H1 (cell line): ENCODE data around the gene TNS1. TPM values are rescaled to one million over a fixed set of nuclear protein-coding genes. Genes with fewer than 3 reads are reported as not detected.

Experiments
- CTCF ChIA-PET: fragments of 300-600 bp; sonication (Branson Sonifier 250); formaldehyde crosslinking; loops from one replicate; lab custom pipeline; 2021; ENCODE audit not compliant: partially characterized antibody; lab: Charles Lee
- POLR2A ChIA-PET: fragments of 300-600 bp; sonication (Branson Sonifier 250); formaldehyde crosslinking; loops from one replicate; lab custom pipeline; 2021; ENCODE audit warnings: inconsistent platforms; ENCODE audit not compliant: partially characterized antibody; lab: Charles Lee
- DNase-seq, 2 experiments: peaks; one replicate each; pipeline versions ENCODE4 v3.0.0 to v3.0.0-alpha.2; 2010 to 2022; ENCODE audit warnings: low spot score in 2 of 2, low read depth in 1 of 2, mixed read lengths in 1 of 2
- FAIRE-seq: peaks from 2 replicates; lab custom pipeline; 2011; peaks lifted over from hg19 to GRCh38; lab: Jason Lieb, UNC
- H2AFZ ChIP-seq: 2 replicates; pipeline ENCODE4 v1.8.1; 2012; ENCODE audit warnings: low read length, inconsistent platforms
- H2AK5ac ChIP-seq: 2 replicates; pipeline ENCODE4 v1.6.1; 2013; ENCODE audit warnings: low read depth, low read length
- H2BK120ac ChIP-seq: replicated peaks from 2 replicates; pipeline ENCODE3; 2013; ENCODE audit warnings: low read depth, low read length, inconsistent platforms
- H2BK12ac ChIP-seq: 2 replicates; pipeline ENCODE4 v1.6.1; 2013; ENCODE audit warnings: low read depth, low read length
- H2BK15ac ChIP-seq: 2 replicates; pipeline ENCODE4 v1.6.1; 2013; ENCODE audit warnings: low read length
- H2BK20ac ChIP-seq: 2 replicates; pipeline ENCODE4 v1.6.1; 2013; ENCODE audit warnings: low read length
- H2BK5ac ChIP-seq: 2 replicates; pipeline ENCODE4 v1.6.1; 2013; ENCODE audit warnings: low read depth, low read length
- H3K14ac ChIP-seq: 2 replicates; pipeline ENCODE4 v1.6.1; 2013; ENCODE audit warnings: inconsistent platforms; ENCODE audit not compliant: insufficient read length
- H3K18ac ChIP-seq: 2 replicates; pipeline ENCODE4 v1.6.1; 2013; ENCODE audit warnings: low read length; ENCODE audit errors: extremely low read depth
- H3K23ac ChIP-seq: 2 replicates; pipeline ENCODE4 v1.6.1; 2013; ENCODE audit warnings: inconsistent platforms; ENCODE audit not compliant: insufficient read length
- H3K23me2 ChIP-seq: 2 replicates; pipeline ENCODE4 v1.6.1; 2013; ENCODE audit warnings: low read depth, low read length
- H3K27ac ChIP-seq: 2 replicates; pipeline ENCODE4 v1.6.1; 2011; ENCODE audit warnings: low read depth, low read length, inconsistent platforms
- H3K27me3 ChIP-seq, 4 experiments: replicated peaks in 1 of 4; 1 replicate in 1 of 4; 2 replicates in 3 of 4; pipeline versions ENCODE4 v1.6.1 to v1.8.1; 2011 to 2013; ENCODE audit warnings: low read length in 3 of 4, mild to moderate bottlenecking in 3 of 4, inconsistent platforms in 2 of 4, mixed read lengths in 2 of 4, moderate library complexity in 1 of 4; ENCODE audit not compliant: control insufficient read depth in 3 of 4, insufficient read depth in 3 of 4; ENCODE audit errors: extremely low read depth in 1 of 4
- H3K36me3 ChIP-seq, 4 experiments: 2 replicates each; pipeline versions ENCODE4 v1.6.1 to v1.8.1; 2011 to 2013; ENCODE audit warnings: mild to moderate bottlenecking in 4 of 4, low read length in 3 of 4, moderate library complexity in 2 of 4, control low read depth in 1 of 4, inconsistent platforms in 1 of 4; ENCODE audit not compliant: insufficient read depth in 4 of 4, control insufficient read depth in 2 of 4
- H3K4ac ChIP-seq: replicated peaks from 2 replicates; pipeline ENCODE3; 2013; ENCODE audit warnings: low read length, low read depth, mixed read lengths, inconsistent platforms; ENCODE audit not compliant: insufficient read length
- H3K4me1 ChIP-seq, 4 experiments: replicated peaks in 1 of 4; 1 replicate in 1 of 4; 2 replicates in 3 of 4; pipeline versions ENCODE4 v1.6.1 to v1.8.1; 2011 to 2013; ENCODE audit warnings: low read length in 3 of 4, inconsistent platforms in 2 of 4, mixed read lengths in 1 of 4; ENCODE audit not compliant: insufficient read depth in 4 of 4, control insufficient read depth in 3 of 4
- H3K4me2 ChIP-seq, 2 experiments: 2 replicates each; pipeline versions ENCODE4 v1.6.1 to v1.8.1; 2011 to 2013; ENCODE audit warnings: low read depth in 2 of 2, low read length in 2 of 2, control low read depth in 1 of 2, inconsistent platforms in 1 of 2, mild to moderate bottlenecking in 1 of 2; ENCODE audit not compliant: insufficient read depth in 1 of 2
- H3K4me3 ChIP-seq, 4 experiments: fragments of 200-600, 300-600 bp in 1 of 4; sonication (generic), shearing (Covaris generic), sonication (Bioruptor Twin) in 1 of 4; 2 replicates each; pipeline versions ENCODE4 v1.5.1 to v1.8.1; 2011 to 2016; ENCODE audit warnings: low read length in 4 of 4, low read depth in 3 of 4, control low read depth in 2 of 4, inconsistent platforms in 2 of 4, mild to moderate bottlenecking in 2 of 4, mixed read lengths in 1 of 4, moderate library complexity in 1 of 4; ENCODE audit not compliant: insufficient read depth in 2 of 4; ENCODE audit errors: extremely low read depth in 1 of 4
- H3K56ac ChIP-seq: replicated peaks from 2 replicates; pipeline ENCODE3; 2013; ENCODE audit warnings: low read depth, mild to moderate bottlenecking, mixed read lengths, low read length, inconsistent platforms; ENCODE audit not compliant: insufficient read length
- H3K79me1 ChIP-seq: 2 replicates; pipeline ENCODE4 v1.6.1; 2013; ENCODE audit warnings: low read depth, low read length, control low read depth
- H3K79me2 ChIP-seq, 2 experiments: 2 replicates each; pipeline versions ENCODE4 v1.6.1 to v1.8.1; 2012 to 2013; ENCODE audit warnings: low read length in 2 of 2, mild to moderate bottlenecking in 2 of 2, inconsistent platforms in 1 of 2; ENCODE audit not compliant: insufficient read depth in 2 of 2, control insufficient read depth in 1 of 2
- H3K9ac ChIP-seq, 4 experiments: replicated peaks in 1 of 4; 1 replicate in 1 of 4; 2 replicates in 3 of 4; pipeline versions ENCODE4 v1.6.1 to v1.8.1; 2011 to 2013; ENCODE audit warnings: low read depth in 3 of 4, low read length in 3 of 4, control low read depth in 2 of 4, mild to moderate bottlenecking in 2 of 4, moderate library complexity in 2 of 4, inconsistent platforms in 1 of 4; ENCODE audit errors: extremely low read depth in 1 of 4
- H3K9me3 ChIP-seq, 2 experiments: 2 replicates each; pipeline versions ENCODE4 v1.6.1 to v1.8.1; 2012 to 2013; ENCODE audit warnings: mild to moderate bottlenecking in 2 of 2, moderate library complexity in 2 of 2, control low read depth in 1 of 2, inconsistent platforms in 1 of 2, low read depth in 1 of 2, low read length in 1 of 2, mixed read lengths in 1 of 2; ENCODE audit not compliant: insufficient read depth in 2 of 2
- H4K20me1 ChIP-seq, 2 experiments: replicated peaks in 1 of 2; 2 replicates each; pipeline versions ENCODE3 to v1.8.1; 2011 to 2013; ENCODE audit warnings: inconsistent platforms in 2 of 2, low read length in 2 of 2, mild to moderate bottlenecking in 1 of 2; ENCODE audit not compliant: insufficient read depth in 2 of 2, control insufficient read depth in 1 of 2
- H4K5ac ChIP-seq: 2 replicates; pipeline ENCODE4 v1.6.1; 2013; ENCODE audit warnings: low read length, low read depth, mixed read lengths, inconsistent platforms; ENCODE audit not compliant: insufficient read length
- H4K8ac ChIP-seq: 2 replicates; pipeline ENCODE4 v1.8.0; 2013; ENCODE audit warnings: mild to moderate bottlenecking, moderate library complexity, low read length, inconsistent platforms; ENCODE audit not compliant: insufficient read depth; ENCODE audit errors: extremely low read depth
- H4K91ac ChIP-seq: replicated peaks from 2 replicates; pipeline ENCODE3; 2013; ENCODE audit warnings: low read length, mixed read lengths, inconsistent platforms; ENCODE audit not compliant: insufficient read length
- CREB1 ChIP-seq: IDR thresholded peaks from 2 replicates; pipeline ENCODE4 v1.6.1; 2012; ENCODE audit warnings: inconsistent platforms
- JUN ChIP-seq: IDR thresholded peaks from 2 replicates; pipeline ENCODE4 v1.6.1; 2011; ENCODE audit warnings: low read depth, mild to moderate bottlenecking, improper control_type of control experiment, low read length
- KDM4A ChIP-seq: IDR thresholded peaks from one replicate; pipeline ENCODE4 v1.7.1; 2012; ENCODE audit warnings: low read depth, mild to moderate bottlenecking, moderate library complexity, low read length, inconsistent platforms; ENCODE audit not compliant: severe bottlenecking
- NRF1 ChIP-seq: IDR thresholded peaks from 2 replicates; pipeline ENCODE4 v1.6.1; 2011; ENCODE audit warnings: mild to moderate bottlenecking, low read depth, low read length, improper control_type of control experiment
- SRF ChIP-seq: IDR thresholded peaks from 2 replicates; pipeline ENCODE4 v1.6.1; 2011; ENCODE audit warnings: mild to moderate bottlenecking, low read depth, low read length, moderate library complexity
- USF2 ChIP-seq: IDR thresholded peaks from 2 replicates; pipeline ENCODE4 v1.6.1; 2011; ENCODE audit warnings: low read length, improper control_type of control experiment
- YY1 ChIP-seq: IDR thresholded peaks from 2 replicates; pipeline ENCODE4 v1.6.1; 2011; ENCODE audit warnings: low read depth, mild to moderate bottlenecking, low read length
- WGBS, 2 experiments: shearing (Covaris generic) in 1 of 2; methylation state at CpG; one replicate each; pipeline versions ENCODE4 v1.1.6 to v1.1.7; 2013 to 2015; ENCODE audit warnings: low lambda C conversion rate in 2 of 2, mixed read lengths in 2 of 2, inconsistent platforms in 1 of 2, low coverage in 1 of 2, missing lambda C conversion rate in 1 of 2; ENCODE audit not compliant: insufficient replicate concordance in 2 of 2, insufficient coverage in 1 of 2, insufficient read length in 1 of 2; ENCODE audit errors: extremely low coverage in 1 of 2, missing lambda C conversion rate in 1 of 2; 5-methylcytosine and 5-hydroxymethylcytosine counted together
- polyA plus RNA-seq, 7 experiments: library from polyadenylated mRNA; depleted of rRNA in 3 of 7; stranded (reverse) in 5 of 7; unstranded in 2 of 7; fragments of >200 nt in 5 of 7; fragments of 200-250 nt in 2 of 7; gene quantifications; 1 replicate in 5 of 7; 2 replicates in 1 of 7; 4 replicates in 1 of 7; pipeline versions ENCODE4 v1.2.1 to v1.2.3, GENCODE V29; 2011 to 2013; ENCODE audit warnings: missing spikeins in 2 of 7, mixed read lengths in 2 of 7
- total RNA-seq: library from RNA; stranded (reverse); fragmentation: NEBNext Ultra II Directional; extraction: Animal tissue kit (Norgen Biotek cat#: 25700); gene quantifications from 2 replicates; pipeline ENCODE4 v1.2.1, GENCODE V29; 2021

TNS1 gene
- total and polyA plus RNA-seq, 2 of the 8 experiments (the other 6 are each of a cell fraction or from before 2014, with no cell fraction given): 1.5 to 5.1 TPM

GRCh38 chr2:217866457-217866856 is 136.3 kb downstream of the TNS1 start:
- CTCF ChIA-PET: interaction anchor here (0.8 to 6.7 kb wide), 10 partner anchors 8 to 1111 kb away, joined by 3 to 46 read pairs (median 4); no protein-coding TSS in a partner anchor
- Histone ChIP-seq H2BK5ac (no peak overlapping the region), H3K36me3 (no peaks in the 10 kb centered on the region)

More at GRCh38 chr2:217866457-217866856, 136.3 kb downstream of the TNS1 start:
- Histone ChIP-seq H3K27ac (no peak overlapping the region), H3K27me3 (no peaks in the 10 kb centered on the region), H2BK12ac (no peak overlapping the region), H2AK5ac (no peak overlapping the region), H3K79me2 (no peaks in the 10 kb centered on the region), H3K14ac (no peak overlapping the region), H3K4me2 (no peak overlapping the region), H4K5ac (no peak overlapping the region), H3K18ac (no peak overlapping the region), H3K4me1 (peaks cover 0 to 6% (median 0%) of the 10 kb centered on the region in 4 experiments; a peak in 2 of 7 replicates), H4K8ac (0 out of 2 replicates have a peak overlapping the region, but pooled peaks have one; percentile 9), H4K20me1 (no peaks in the 10 kb centered on the region), H3K23me2 (no peaks in the 10 kb centered on the region), H3K23ac (no peak overlapping the region), H3K56ac (no peak overlapping the region), H3K9ac (no peak overlapping the region), H2AFZ (no peak overlapping the region), H2BK20ac (no peak overlapping the region), H2BK120ac (no peak overlapping the region), H3K9me3 (no peaks in the 10 kb centered on the region), H4K91ac (no peak overlapping the region), H3K79me1 (no peaks in the 10 kb centered on the region), H3K4me3 (no peak overlapping the region), H3K4ac (no peak overlapping the region), H2BK15ac (no peak overlapping the region)
- POLR2A ChIA-PET: no interaction called here
- no peak for TF ChIP-seq YY1
- no peak for TF ChIP-seq KDM4A
- TF ChIP-seq CREB1: no peak
- no peak for TF ChIP-seq USF2
- no peak for TF ChIP-seq SRF
- TF ChIP-seq NRF1: no peak
- TF ChIP-seq JUN: no peak
- FAIRE-seq (no peak), DNase-seq (no peak)
- 80% methylated on average over 3 of the region's 3 CpGs; no CpG with 5 or more reads in 1 of the 2 experiments for WGBS, 2 experiments
